K562 (cell line): ENCODE measurements around the gene CACNA2D4. TPM values are rescaled to one million over a fixed set of nuclear protein-coding genes. Genes with fewer than 3 reads are reported as not detected.

Experiments used
- ATAC-seq: fragments of 200-7000 bp; cut with Tn5 transposase; 3 replicates; pipeline ENCODE4 v1.9.1; 2020; ENCODE audit warnings: moderate library complexity
- BruUV-seq: library from RNA; stranded (reverse); fragments of 400-500 nt; replicated peaks from 2 replicates; lab custom pipeline; 2021; lab: Mats Ljungman, UMichigan
- CTCF ChIA-PET: fragments of 300-600 bp; formaldehyde crosslinking; extraction: SDS; loops from one replicate; lab custom pipeline; 2021; ENCODE audit warnings: low intra/inter-chr PET ratio; lab: Yijun Ruan, JAX
- POLR2A ChIA-PET: fragments of 300-600, 350-650 bp; sonication (Branson Sonifier 250); formaldehyde crosslinking; extraction: SDS; loops from one replicate; lab custom pipeline; 2021; ENCODE audit warnings: antibody characterized with exemption, inconsistent platforms; lab: Yijun Ruan, JAX
- DNase-seq, 4 experiments: peaks; one replicate each; pipeline versions ENCODE4 v3.0.0 to v3.0.0-alpha.2; 2011 to 2018; ENCODE audit warnings: low spot score in 3 of 4, mixed read lengths in 3 of 4; ENCODE audit errors: extremely low read depth in 1 of 4
- FAIRE-seq: peaks from 2 replicates; lab custom pipeline; 2011; peaks lifted over from hg19 to GRCh38; lab: Jason Lieb, UNC
- H2AFZ ChIP-seq: 2 replicates; pipeline ENCODE4 v1.6.0; 2011; ENCODE audit warnings: low read depth, low read length, control low read depth, inconsistent platforms
- H3K27ac ChIP-seq: fragments of 200-600 bp; 3 replicates; pipeline ENCODE4 v1.8.0; 2011; ENCODE audit warnings: low read depth, mild to moderate bottlenecking, control low read depth, inconsistent platforms, low read length, moderate library complexity, mixed read lengths; ENCODE audit errors: extremely low read depth
- H3K27me3 ChIP-seq, 2 experiments: fragments of 300-600 bp in 1 of 2; 2 replicates in 1 of 2; 3 replicates in 1 of 2; pipeline versions ENCODE4 v1.6.0 to v1.8.0; 2011; ENCODE audit warnings: inconsistent platforms in 2 of 2, low read length in 2 of 2, mild to moderate bottlenecking in 1 of 2, mixed read lengths in 1 of 2, moderate library complexity in 1 of 2; ENCODE audit not compliant: control insufficient read depth in 2 of 2, insufficient read depth in 2 of 2
- H3K36me3 ChIP-seq: fragments of 300-600 bp; 3 replicates; pipeline ENCODE4 v1.8.0; 2011; ENCODE audit warnings: mild to moderate bottlenecking, low read length, inconsistent platforms; ENCODE audit not compliant: control insufficient read depth, insufficient read depth
- H3K4me1 ChIP-seq, 2 experiments: fragments of 200-600 bp in 1 of 2; replicated peaks in 1 of 2; 2 replicates in 1 of 2; 3 replicates in 1 of 2; pipeline versions ENCODE4 v1.5.1 to v1.8.0; 2011; ENCODE audit warnings: inconsistent platforms in 2 of 2, low read length in 2 of 2, mild to moderate bottlenecking in 1 of 2, mixed read lengths in 1 of 2, moderate library complexity in 1 of 2; ENCODE audit not compliant: control insufficient read depth in 2 of 2, insufficient read depth in 2 of 2
- H3K4me2 ChIP-seq: 2 replicates; pipeline ENCODE4 v1.6.1; 2011; ENCODE audit warnings: low read length, control low read depth, inconsistent platforms, mixed read lengths; ENCODE audit not compliant: insufficient read depth
- H3K4me3 ChIP-seq: fragments of 200-600 bp; sonication (generic), shearing (Covaris generic); 2 replicates; pipeline ENCODE4 v1.5.1; 2016; ENCODE audit warnings: control low read depth, inconsistent platforms
- H3K79me2 ChIP-seq: fragments of 200-600 bp; 3 replicates; pipeline ENCODE4 v1.8.0; 2011; ENCODE audit warnings: low read length, inconsistent platforms; ENCODE audit not compliant: control insufficient read depth, insufficient read depth
- H3K9ac ChIP-seq, 2 experiments: 2 replicates each; pipeline versions ENCODE4 v1.6.0 to v1.6.1; 2011; ENCODE audit warnings: low read depth in 2 of 2, low read length in 2 of 2, control low read depth in 1 of 2, inconsistent platforms in 1 of 2, mild to moderate bottlenecking in 1 of 2, mixed read lengths in 1 of 2; ENCODE audit not compliant: insufficient read depth in 1 of 2
- H3K9me1 ChIP-seq: one replicate; pipeline ENCODE4 v1.6.0; 2011; ENCODE audit warnings: inconsistent platforms, mild to moderate bottlenecking, low read length, moderate library complexity; ENCODE audit not compliant: control insufficient read depth, insufficient read depth
- H3K9me3 ChIP-seq: replicated peaks from 2 replicates; pipeline ENCODE4 v1.5.1; 2011; ENCODE audit warnings: low read depth, low read length, inconsistent platforms; ENCODE audit not compliant: control insufficient read depth, insufficient read depth
- H4K20me1 ChIP-seq: replicated peaks from 2 replicates; pipeline ENCODE4 v1.6.1; 2011; ENCODE audit warnings: low read length, inconsistent platforms, mixed read lengths; ENCODE audit not compliant: control insufficient read depth, insufficient read depth
- ARNT ChIP-seq, 2 experiments: fragments of 450-650 bp; IDR thresholded peaks; 2 replicates each; pipeline ENCODE4 v1.6.1; 2016; ENCODE audit warnings: mild to moderate bottlenecking in 1 of 2
- CBFA2T2 ChIP-seq: fragments of 450-650 bp; conservative IDR thresholded peaks from 2 replicates; pipeline ENCODE4 v1.6.1; 2017; ENCODE audit warnings: mild to moderate bottlenecking
- ESRRB ChIP-seq: fragments of 250-450 bp; sonication (Bioruptor Pico); IDR thresholded peaks from 2 replicates; pipeline ENCODE4 v1.5.0; 2020; ENCODE audit warnings: mild to moderate bottlenecking, moderate library complexity, borderline replicate concordance
- MCM2 ChIP-seq: fragments of 450-650 bp; IDR thresholded peaks from 2 replicates; pipeline ENCODE4 v1.6.1; 2017; ENCODE audit warnings: low read depth, mild to moderate bottlenecking
- MIER1 ChIP-seq: fragments of 450-650 bp; IDR thresholded peaks from 2 replicates; pipeline ENCODE4 v1.6.1; 2016; ENCODE audit warnings: antibody characterized with exemption, mild to moderate bottlenecking, low read depth
- NFIX ChIP-seq: fragments of 250-450 bp; sonication (Bioruptor Pico); IDR thresholded peaks from 2 replicates; pipeline ENCODE4 v1.4.0; 2020; ENCODE audit warnings: low read depth, mild to moderate bottlenecking, moderate library complexity
- PHB2 ChIP-seq: fragments of 450-650 bp; IDR thresholded peaks from 2 replicates; pipeline ENCODE4 v1.6.1; 2017; ENCODE audit warnings: low read depth
- PHTF2 ChIP-seq: fragments of 250-450 bp; sonication (Bioruptor Pico); IDR thresholded peaks from 2 replicates; pipeline ENCODE4 v1.5.0; 2021; ENCODE audit warnings: mild to moderate bottlenecking
- SMAD1 ChIP-seq: fragments of 150-350 bp; IDR thresholded peaks from 2 replicates; pipeline ENCODE4 v1.6.1; 2014; ENCODE audit warnings: low read length, low read depth; ENCODE audit not compliant: partially characterized antibody
- SMC3 ChIP-seq: conservative IDR thresholded peaks from 2 replicates; pipeline ENCODE4 v1.6.1; 2011; ENCODE audit warnings: low read depth, low read length, improper control_type of control experiment; ENCODE audit not compliant: insufficient read depth
- TCFL5 ChIP-seq: fragments of 250-450 bp; sonication (Bioruptor Pico); conservative IDR thresholded peaks from 2 replicates; pipeline ENCODE4 v1.6.1; 2021; ENCODE audit warnings: mild to moderate bottlenecking, moderate library complexity, matching md5 sums
- ZNF354B ChIP-seq: fragments of 250-450 bp; sonication (Bioruptor Pico); IDR thresholded peaks from 2 replicates; pipeline ENCODE4 v1.4.0; 2020
- WGBS: fragments of 100-300 bp; shearing (Covaris generic); methylation state at CpG from one replicate; pipeline ENCODE4 v1.1.6; 2016; ENCODE audit warnings: low coverage, mixed read lengths; ENCODE audit not compliant: insufficient coverage; ENCODE audit errors: missing lambda C conversion rate; 5-methylcytosine and 5-hydroxymethylcytosine counted together
- in situ Hi-C: fragments of 300-500 bp; cut with MboI; formaldehyde crosslinking; loops from 4 replicates; pipeline ENCODE4 v1.15.0; 2018; ENCODE audit warnings: inconsistent platforms, mixed read lengths
- intact Hi-C: fragments of 100-400 bp; cut with micrococcal nuclease; formaldehyde crosslinking; loops from 2 replicates; pipeline ENCODE4 v1.14.2; 2022
- polyA plus RNA-seq, 8 experiments: library from polyadenylated mRNA; depleted of rRNA in 4 of 8; stranded (reverse) in 5 of 8; unstranded in 3 of 8; fragments of >200 nt; fragmentation: Nextera tagmentation in 2 of 8; fragmentation: Illumina TruSeq in 1 of 8; extraction: Ambion mirVana in 2 of 8; extraction: Trizol in 1 of 8; gene quantifications; 2 replicates each; pipeline versions ENCODE4 v1.2.1 to v1.2.3, GENCODE V29; 2011 to 2014; ENCODE audit warnings: inconsistent platforms in 1 of 8, missing spikeins in 1 of 8
- total RNA-seq, 7 experiments: library from RNA; depleted of rRNA in 6 of 7; stranded (reverse); fragments of >200 nt in 6 of 7; fragmentation: Illumina TruSeq in 2 of 7; extraction: Trizol in 2 of 7; gene quantifications; 2 replicates each; pipeline versions ENCODE4 v1.2.1 to v1.2.3, GENCODE V29; 2011 to 2021; ENCODE audit warnings: low replicate concordance in 1 of 7

Gene CACNA2D4
- total and polyA plus RNA-seq, 9 of the 15 experiments (the other 6 are each of a cell fraction or from before 2014, with no cell fraction given): 0.04 to 0.69 (median 0.40) TPM; not detected in 3

GRCh38 chr12:1912580-1913376 is 5.7 kb downstream of the CACNA2D4 start:
- FAIRE-seq (no peak), ATAC-seq (no peak), DNase-seq (peak in 1 of 4 experiments; percentile 2)
- Histone ChIP-seq H3K9me3 (no peaks in the 10 kb centered on the region), H2AFZ (no peak overlapping the region), H3K4me1 (peaks cover 22 to 30% of the 10 kb centered on the region in 2 experiments; a peak in 4 of 5 replicates), H4K20me1 (no peaks in the 10 kb centered on the region), H3K27me3 (no peaks in the 10 kb centered on the region), H3K9ac (no peak overlapping the region), H3K27ac (no peak overlapping the region), H3K79me2 (no peaks in the 10 kb centered on the region), H3K4me2 (no peak overlapping the region), H3K4me3 (no peak overlapping the region), H3K9me1 (no peaks in the 10 kb centered on the region), H3K36me3 (no peaks in the 10 kb centered on the region)
- no peak for TF ChIP-seq ZNF354B
- no peak for TF ChIP-seq CBFA2T2
- no peak for TF ChIP-seq MIER1
- TF ChIP-seq PHB2: no peak
- no peak for TF ChIP-seq ARNT (IDR thresholded peaks at IDR 0.05)
- no peak for TF ChIP-seq NFIX (CRISPR knock-in tag)
- no peak for TF ChIP-seq ESRRB
- no peak for TF ChIP-seq SMAD1
- TF ChIP-seq MCM2: no peak
- TF ChIP-seq PHTF2 (CRISPR knock-in tag): no peak
- no peak for TF ChIP-seq SMC3
- TF ChIP-seq TCFL5: no peak
- ChIA-PET POLR2A (interaction anchor here (0.6 to 1.3 kb wide), 3 partner anchors 12 to 114 kb away, joined by 3 to 4 read pairs (median 3); no protein-coding TSS in a partner anchor), CTCF (no interaction called here)
- in situ Hi-C loops: no loop called here
- intact Hi-C loops: loop anchor here (10.0 kb wide), 1 partner anchor 98 kb away; no protein-coding TSS in a partner anchor
- 18% methylated on average over 9 of the region's 18 CpGs for WGBS
- BruUV-seq: no TSS peak
